ENCODE measurements around the gene ZNF273.

DNA sequence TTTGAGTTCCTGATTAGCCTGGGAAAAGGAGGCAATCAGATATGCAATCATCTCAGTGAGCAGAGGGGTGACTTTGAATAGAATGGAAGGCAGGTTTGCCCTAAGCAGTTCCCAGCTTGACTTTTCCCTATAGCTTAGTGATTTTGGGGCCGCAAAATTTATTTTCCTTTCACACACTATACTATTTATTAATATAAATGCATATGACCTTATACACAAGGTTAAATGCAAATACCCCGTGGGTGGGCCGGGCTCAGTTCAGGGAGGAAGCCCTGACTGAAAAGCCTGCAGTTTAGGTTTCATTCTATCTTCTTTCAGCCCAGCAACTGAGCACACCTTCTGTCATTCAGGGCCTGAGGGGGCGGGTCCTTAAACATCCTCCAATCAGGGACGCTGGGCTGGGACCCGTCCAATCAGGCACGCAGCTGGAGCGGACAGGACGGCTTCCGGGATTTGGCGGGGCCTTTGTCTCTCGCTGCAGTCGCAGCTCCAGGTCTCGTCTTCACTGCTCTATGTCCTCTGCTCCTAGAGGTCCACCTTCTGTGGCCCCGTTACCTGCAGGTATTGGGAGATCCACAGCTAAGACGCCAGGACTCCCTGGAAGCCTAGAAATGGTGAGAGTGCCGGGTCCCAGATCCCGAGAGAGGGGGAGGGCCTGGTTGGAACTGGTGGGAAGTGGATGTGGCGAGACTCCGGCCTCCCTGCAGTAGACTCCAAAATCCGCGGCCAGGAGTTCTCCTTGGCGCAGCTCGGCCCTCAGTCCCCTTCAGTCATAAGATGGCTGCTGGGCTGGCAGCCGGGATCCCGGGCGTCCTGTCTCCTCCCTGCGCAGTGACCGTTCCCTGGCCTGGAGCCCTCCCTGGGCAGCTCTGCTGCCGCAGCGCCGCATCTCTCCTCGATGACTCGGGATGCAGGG lies at the start of gene ZNF273:
- TF ChIP-seq CTCF (conservative IDR thresholded peaks at IDR 0.05; ENCODE audit: low read length) (no peak), EZH2phosphoT487 (IDR thresholded peaks at IDR 0.05; ENCODE audit: borderline replicate concordance, low read depth, low read length) (no peak)

All from OCI-LY7 (cell line).